Upper lobe of right lung (tissue), 1 donor: ENCODE measurements around the gene FAM111A. TPM values are rescaled to one million over a fixed set of nuclear protein-coding genes. Genes with fewer than 3 reads are reported as not detected.

Experiments used
- ATAC-seq: fragments of 200-7000 bp; cut with Tn5 transposase; one replicate; pipeline ENCODE4 v1.9.1; 2020; ENCODE audit warnings: mild to moderate bottlenecking, moderate library complexity
- DNase-seq: peaks from one replicate; pipeline ENCODE4 v3.0.0-alpha.2; 2020
- H3K27ac ChIP-seq: fragments of 200-600 bp; one replicate; pipeline ENCODE4 v1.8.0; 2022
- H3K27me3 ChIP-seq: fragments of 200-600 bp; one replicate; pipeline ENCODE4 v1.8.0; 2022; ENCODE audit warnings: mild to moderate bottlenecking
- H3K36me3 ChIP-seq: fragments of 200-600 bp; one replicate; pipeline ENCODE4 v1.8.0; 2022
- H3K4me1 ChIP-seq: fragments of 200-600 bp; one replicate; pipeline ENCODE4 v1.8.0; 2022
- H3K4me3 ChIP-seq: fragments of 200-600 bp; one replicate; pipeline ENCODE4 v1.8.0; 2022; ENCODE audit warnings: mild to moderate bottlenecking
- H3K9me3 ChIP-seq: fragments of 200-600 bp; one replicate; pipeline ENCODE4 v1.8.0; 2022
- intact Hi-C: fragments of 100-400 bp; cut with DNase I; formaldehyde crosslinking; loops from one replicate; pipeline ENCODE4 v1.11.0; 2022
- total RNA-seq: library from RNA; stranded (reverse); fragmentation: NEBNext Ultra II Directional; extraction: Animal tissue kit (Norgen Biotek cat#: 25700); gene quantifications from one replicate; pipeline ENCODE4 v1.2.1, GENCODE V29; 2021
- TF ChIP-seq, protein P1 (sequence below): fragments of 200-600 bp; IDR thresholded peaks from one replicate; pipeline ENCODE4 v1.8.0; 2022; ENCODE audit warnings: antibody characterized with exemption
- donor health status: DM: no; HTN: yes; CAD: no; lungs with severe emphysema.

The FAM111A gene
- total RNA-seq, 1 donor from 2014 or later: 60.9 TPM

GRCh38 chr11:59193587-59194130 lies 51.0 kb downstream of the FAM111A start:
- DNase-seq: no peak
- TF ChIP-seq, protein P1, sequence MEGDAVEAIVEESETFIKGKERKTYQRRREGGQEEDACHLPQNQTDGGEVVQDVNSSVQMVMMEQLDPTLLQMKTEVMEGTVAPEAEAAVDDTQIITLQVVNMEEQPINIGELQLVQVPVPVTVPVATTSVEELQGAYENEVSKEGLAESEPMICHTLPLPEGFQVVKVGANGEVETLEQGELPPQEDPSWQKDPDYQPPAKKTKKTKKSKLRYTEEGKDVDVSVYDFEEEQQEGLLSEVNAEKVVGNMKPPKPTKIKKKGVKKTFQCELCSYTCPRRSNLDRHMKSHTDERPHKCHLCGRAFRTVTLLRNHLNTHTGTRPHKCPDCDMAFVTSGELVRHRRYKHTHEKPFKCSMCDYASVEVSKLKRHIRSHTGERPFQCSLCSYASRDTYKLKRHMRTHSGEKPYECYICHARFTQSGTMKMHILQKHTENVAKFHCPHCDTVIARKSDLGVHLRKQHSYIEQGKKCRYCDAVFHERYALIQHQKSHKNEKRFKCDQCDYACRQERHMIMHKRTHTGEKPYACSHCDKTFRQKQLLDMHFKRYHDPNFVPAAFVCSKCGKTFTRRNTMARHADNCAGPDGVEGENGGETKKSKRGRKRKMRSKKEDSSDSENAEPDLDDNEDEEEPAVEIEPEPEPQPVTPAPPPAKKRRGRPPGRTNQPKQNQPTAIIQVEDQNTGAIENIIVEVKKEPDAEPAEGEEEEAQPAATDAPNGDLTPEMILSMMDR: no peak
- Histone ChIP-seq H3K4me1 (peaks cover 42% of the 10 kb centered on the region), H3K9me3 (no peaks in the 10 kb centered on the region), H3K4me3 (no peak overlapping the region), H3K27ac (no peak overlapping the region), H3K36me3 (peaks cover 64% of the 10 kb centered on the region), H3K27me3 (no peaks in the 10 kb centered on the region)
- intact Hi-C loops: no loop called here
- ATAC-seq: no peak

DNA sequence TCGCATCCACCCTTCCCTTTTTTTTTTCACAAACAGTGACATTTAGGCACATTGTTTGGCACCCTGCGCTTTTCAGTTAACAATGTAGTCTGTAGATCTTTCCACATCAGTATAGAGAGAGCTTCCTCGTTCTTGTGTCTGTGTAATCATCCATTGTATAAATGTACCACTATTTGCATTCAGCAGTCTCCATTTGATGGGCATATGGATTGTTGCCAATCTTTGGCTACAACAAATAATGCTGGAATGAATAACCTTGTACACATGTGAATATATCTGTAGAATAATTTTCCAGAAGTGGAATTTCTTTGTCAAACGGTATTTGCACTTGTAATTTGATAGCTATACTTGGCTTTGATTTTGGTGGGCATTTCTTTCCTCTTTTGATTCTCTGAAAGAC lies 52.9 kb downstream of the FAM111A start:
- peaks cover 73% of the 10 kb centered on the region for H3K36me3 ChIP-seq
- no peak for DNase-seq
- TF ChIP-seq, protein P1: no peak
- no peak overlapping the region for H3K27ac ChIP-seq
- H3K4me1 ChIP-seq: peaks cover 26% of the 10 kb centered on the region
- intact Hi-C loops: no loop called here
- H3K9me3 ChIP-seq: no peaks in the 10 kb centered on the region
- no peaks in the 10 kb centered on the region for H3K27me3 ChIP-seq
- no peak for ATAC-seq
- H3K4me3 ChIP-seq: no peak overlapping the region

DNA sequence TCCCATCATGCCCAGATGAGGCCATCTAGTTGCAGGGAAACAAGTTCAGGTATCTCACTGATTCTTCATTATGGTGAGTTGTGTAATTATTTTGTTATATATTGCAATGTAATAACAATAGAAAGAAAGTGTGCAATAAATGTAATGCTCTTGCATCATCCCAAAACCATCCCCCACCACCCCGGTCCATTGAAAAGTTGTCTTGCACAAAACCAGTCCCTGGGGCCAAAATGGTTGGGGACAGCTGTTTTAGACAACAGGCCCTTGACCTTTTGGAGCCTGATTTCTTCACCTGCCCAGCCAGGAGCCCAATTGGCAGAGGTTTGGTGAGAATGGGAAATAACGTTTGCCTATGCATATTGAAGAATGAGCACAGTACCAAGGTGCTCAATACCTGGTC lies 54.1 kb downstream of the FAM111A start:
- no peaks in the 10 kb centered on the region for H3K9me3 ChIP-seq
- no peak overlapping the region for H3K4me3 ChIP-seq
- peaks cover 19% of the 10 kb centered on the region for H3K4me1 ChIP-seq
- H3K27ac ChIP-seq: no peak overlapping the region
- intact Hi-C loops: no loop called here
- ATAC-seq: no peak
- H3K27me3 ChIP-seq: no peaks in the 10 kb centered on the region
- H3K36me3 ChIP-seq: peaks cover 76% of the 10 kb centered on the region
- TF ChIP-seq, protein P1: no peak
- DNase-seq: no peak

- H3K27ac ChIP-seq: peak overlapping the region; percentile 39
- ATAC-seq (peak; percentile 86), DNase-seq (peak; percentile 91)
- no peaks in the 10 kb centered on the region for H3K9me3 ChIP-seq
- intact Hi-C loops: no loop called here
- H3K4me3 ChIP-seq: no peak overlapping the region
- H3K4me1 ChIP-seq: peaks cover 19% of the 10 kb centered on the region
- no peaks in the 10 kb centered on the region for H3K27me3 ChIP-seq
- peaks cover 74% of the 10 kb centered on the region for H3K36me3 ChIP-seq
- TF ChIP-seq, protein P1: no peak
Measured at GRCh38 chr11:59197991-59198390, 55.3 kb downstream of the FAM111A start.

DNA sequence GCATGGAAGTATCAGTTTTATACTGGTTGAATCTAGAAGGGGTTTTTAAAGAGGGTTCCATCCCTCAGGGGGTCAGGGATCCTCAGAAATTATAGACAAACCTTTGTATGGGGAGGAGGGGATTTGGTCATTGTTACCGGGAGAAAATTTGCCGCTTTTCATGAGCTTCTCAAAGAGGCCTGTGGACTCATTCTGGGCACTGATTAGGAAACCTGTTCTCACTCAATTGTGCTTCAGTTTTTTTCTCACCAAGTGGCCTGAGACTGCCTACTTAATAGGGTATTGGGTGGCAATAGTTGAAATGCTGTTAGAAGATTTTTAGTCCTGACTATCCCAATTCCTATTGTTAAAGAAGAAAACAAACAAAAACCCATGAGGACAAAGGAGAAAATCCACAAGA lies 56.1 kb downstream of the FAM111A start:
- intact Hi-C loops: no loop called here

More for the DNA sequence above, 56.1 kb downstream of the FAM111A start:
- H3K36me3 ChIP-seq: peaks cover 72% of the 10 kb centered on the region
- no peaks in the 10 kb centered on the region for H3K9me3 ChIP-seq
- no peaks in the 10 kb centered on the region for H3K27me3 ChIP-seq
- peak overlapping the region; percentile 39 for H3K27ac ChIP-seq
- no peak overlapping the region for H3K4me3 ChIP-seq
- DNase-seq (no peak), ATAC-seq (peak; percentile 20)
- TF ChIP-seq, protein P1: no peak
- peaks cover 19% of the 10 kb centered on the region for H3K4me1 ChIP-seq
